HG03521 (cell line): ENCODE measurements around the gene CHGA.
A peak's percentile ranks its signal among the peaks of the same experiment; 100 is the strongest.

ENCODE experiments used
- ATAC-seq: cut with Tn5 transposase; IDR thresholded peaks from one replicate; pipeline ENCODE4 v1.9.1; 2021; ENCODE audit warnings: mild to moderate bottlenecking, moderate library complexity; ENCODE audit not compliant: unreplicated experiment

Gene CHGA

DNA sequence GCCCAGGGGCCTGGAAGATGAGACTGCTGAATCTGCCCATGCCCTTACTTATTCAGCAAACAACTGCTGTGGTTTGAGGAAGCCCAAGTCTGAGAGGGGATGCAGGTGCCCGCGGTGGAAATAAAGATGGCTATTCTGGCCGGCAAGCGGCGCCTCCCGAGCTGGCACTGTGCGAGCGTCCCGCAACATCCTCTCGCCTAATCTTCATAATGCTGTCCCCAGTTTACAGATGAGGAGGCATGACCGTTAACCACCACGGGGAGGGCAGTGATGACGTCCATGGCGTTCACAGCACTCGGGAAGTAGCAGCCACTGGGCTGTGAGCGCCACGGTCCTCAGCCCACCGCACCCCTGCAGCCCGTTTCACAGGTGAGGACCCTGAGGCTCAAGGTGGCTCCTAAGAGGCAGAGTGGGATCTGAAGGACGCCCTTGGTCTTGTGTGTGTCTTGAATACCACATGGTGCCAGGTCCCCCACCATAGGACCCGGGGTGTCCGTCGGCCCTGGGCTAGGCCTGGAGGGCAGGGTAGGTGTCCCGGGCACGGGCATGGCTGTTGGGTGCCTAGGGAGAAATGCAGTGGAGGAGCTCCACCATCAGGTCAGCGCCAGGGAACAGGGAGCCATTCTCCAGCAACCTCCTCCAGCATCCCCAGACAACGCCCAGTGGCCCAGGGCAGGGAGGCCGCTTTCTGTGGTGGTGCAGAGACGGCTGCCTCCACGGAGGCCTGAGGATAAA is 20.2 kb downstream of the CHGA start:
- ATAC-seq: no peak

DNA sequence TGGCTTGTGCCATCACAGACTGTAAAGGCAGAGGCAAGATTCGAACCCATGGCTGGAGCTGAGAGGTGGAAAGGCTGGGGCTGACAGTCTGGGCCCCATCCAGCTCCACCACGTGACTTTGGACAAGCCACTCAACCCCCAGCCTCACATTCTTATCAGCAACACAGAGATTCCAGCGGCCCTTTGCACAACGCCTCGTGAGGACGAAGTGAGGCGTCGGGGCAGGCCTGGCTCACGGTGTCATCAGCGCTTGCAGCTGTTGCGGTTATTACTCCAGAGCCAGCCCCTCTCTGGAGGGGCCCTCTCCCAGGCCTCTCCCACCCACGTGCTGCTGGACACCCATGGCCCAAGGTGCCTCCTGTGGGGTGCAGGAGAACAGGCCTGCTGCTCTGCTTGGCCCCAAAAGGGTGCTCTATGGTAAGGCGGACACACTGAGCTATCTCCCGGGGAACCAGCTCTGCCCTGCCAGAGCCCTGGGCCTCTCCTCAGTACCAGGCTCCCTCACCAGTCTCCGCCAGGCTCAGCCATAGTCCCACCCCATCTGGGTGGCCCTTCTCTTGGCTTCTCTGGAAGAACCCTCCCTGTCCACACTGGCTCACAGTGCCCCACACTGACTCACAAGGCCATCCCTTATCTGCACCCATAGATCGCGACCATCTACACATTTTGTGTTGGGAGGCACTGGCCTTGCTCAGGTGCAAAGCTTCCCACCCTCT is 21.1 kb downstream of the CHGA start:
- ATAC-seq: no peak

DNA sequence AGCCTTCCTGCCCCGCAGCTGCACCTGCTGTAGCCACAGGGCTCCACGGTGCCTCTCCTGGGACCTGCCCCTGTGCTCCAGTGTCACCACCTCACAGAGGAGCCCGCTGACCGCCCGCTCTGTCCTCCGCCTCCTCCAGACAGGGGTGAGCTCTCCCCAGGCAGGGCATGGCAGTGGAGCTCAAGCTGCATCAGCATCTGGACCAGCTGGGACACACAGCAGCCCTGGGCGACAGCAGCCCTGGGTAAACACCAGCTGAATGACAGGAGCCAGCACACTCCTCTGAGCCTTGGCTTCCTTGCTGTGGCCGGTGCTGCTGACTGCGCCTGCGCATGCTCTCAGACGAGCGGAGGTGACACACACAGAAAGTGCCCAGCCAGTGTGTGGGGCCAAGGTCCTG is 22.0 kb downstream of the CHGA start:
- ATAC-seq: no peak

DNA sequence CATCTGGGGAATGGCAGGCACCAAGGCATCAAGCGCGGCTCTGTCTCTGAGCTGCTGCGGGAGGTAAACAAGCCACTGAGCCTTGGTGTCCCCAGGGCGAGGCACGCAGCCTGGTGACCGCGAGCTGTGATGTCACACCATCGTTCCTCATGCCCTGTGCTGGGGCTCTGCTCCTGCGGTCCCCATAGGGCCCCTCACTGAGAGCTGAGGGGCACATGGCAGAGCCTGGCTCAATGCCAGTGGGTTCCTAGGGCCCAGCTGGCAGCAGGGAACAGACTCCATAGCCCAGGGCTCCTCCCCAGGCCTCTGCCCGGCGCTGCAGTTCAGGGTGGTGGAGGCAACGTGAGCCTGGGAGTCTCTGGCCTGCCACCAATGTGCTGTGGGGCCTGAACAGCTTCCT is 22.6 kb downstream of the CHGA start:
- no peak for ATAC-seq

DNA sequence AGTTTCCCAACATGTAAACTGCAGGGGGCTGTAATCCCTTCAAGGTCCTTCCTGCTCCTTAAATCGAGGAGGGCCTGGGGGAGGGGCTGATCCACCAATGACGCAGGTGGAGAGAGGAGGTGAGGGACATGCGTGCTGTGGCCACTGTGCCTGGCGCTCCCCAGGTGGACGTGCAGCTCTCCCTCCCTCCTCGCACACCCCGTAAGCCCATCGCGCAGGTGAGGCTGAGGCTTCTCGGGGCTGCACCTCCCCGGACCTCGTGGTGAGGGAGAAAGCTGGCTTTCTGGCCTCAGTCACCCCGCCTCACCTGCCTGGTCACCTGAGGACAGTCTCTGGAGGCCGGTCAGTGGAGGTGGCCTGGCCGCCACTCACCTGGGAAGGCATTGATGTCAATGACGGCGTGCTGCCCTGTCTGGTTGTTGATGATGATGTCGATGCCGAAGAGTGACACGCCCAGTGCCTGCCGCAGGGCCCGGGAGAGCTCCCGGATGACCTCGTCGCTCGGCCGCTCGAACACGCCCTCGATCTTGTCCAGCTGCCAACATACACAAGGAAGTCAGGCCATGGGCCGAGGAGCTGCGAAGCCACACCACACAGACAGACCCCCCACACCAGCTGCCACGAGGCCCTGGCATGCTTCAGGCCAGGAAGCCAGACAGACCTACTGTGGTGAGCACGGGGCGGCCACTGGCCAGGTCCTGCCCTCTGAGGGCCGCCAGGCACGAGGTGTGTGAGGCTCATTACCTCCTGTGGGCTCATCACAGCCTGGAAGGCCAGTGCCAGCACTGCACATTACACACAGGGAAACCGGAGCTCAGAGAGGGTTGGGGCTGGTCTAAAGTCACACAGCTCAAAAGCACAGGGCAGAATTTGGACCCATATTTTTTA is 23.3 kb downstream of the CHGA start:
- ATAC-seq: no peak

DNA sequence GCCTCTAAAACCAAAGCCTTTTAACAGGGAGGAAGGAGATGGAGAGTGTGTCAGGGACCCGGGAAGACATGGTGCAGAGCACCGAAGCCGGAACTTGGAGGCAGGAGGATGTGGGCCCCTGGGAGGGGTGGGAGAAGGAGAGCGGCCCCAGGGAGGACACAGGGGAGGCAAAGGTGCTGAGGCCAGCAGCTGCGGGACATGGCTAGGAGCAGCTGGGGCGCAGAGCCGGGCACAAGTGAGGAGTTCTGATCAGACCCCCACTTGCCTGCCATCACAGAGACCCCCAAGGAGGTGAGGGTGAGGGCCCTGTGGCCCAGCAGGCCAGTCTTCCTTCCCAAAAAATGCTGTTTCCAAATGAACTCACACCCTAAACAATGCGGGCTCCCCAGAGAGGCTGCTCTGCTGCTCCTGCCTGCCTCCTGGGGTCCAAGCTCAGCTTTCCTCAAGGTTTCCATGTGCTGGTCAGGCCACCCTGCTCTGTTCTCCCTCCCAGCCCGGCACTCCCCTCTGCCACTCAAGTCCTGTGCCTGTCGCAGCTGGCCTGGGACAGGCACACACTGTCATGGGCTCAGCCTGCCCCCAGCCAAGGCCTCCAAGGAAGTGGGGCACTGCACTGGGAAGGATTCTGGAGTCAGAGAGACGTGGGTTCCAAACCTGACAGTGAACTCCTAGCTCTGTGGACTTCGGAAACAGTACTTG is 24.0 kb downstream of the CHGA start:
- ATAC-seq: no peak

DNA sequence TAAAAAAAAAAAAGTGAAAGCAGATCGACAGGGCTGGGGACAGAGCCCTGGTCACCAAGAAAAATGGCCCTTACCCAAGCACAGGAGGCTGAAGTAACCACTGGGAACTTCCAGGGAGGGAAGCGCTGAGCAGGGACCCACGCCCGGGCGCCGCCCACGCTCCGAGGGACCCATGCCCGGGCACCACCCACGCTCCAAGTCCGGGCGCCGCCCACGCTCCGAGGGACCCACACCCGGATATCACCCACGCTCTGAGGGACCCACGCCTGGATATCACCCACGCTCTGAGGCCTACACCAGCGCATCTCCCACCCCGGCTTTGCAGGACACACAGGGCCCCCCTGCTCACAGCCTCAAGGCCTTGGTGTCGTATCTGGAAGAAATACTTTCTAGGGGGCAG is 25.7 kb downstream of the CHGA start:
- ATAC-seq: no peak

DNA sequence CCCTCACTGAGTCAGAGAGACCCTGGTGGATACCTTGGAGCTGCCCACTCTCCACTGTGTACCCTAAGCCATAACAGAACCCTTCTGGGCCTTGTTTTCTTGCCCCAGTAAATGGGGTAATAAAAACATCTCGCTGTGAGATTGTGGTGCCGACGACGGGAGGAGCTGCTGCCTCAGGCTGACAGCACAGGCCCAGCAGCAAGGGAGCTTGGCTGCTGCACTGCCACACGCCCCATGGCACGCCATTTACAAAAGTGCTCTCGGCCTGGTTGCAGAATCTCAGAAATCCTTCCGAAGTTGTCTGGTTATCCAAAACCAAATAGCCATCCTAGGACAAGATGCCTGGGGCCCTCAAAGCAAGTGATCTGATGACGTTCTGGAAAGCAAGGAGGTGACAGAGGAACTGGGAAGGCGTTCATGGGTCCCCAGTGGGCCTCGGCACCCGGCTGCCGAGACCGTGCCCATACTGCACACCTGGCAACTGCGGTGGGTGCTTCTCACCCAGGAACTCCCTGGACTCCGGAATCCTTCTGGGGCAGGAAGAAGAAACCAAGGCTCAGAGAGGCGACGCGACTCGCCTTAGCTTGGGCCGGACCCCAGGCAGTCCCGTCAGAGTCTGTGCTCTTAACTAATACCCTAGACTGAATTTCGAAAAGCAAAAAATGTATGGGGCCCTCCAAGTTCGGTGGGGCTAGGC is 26.7 kb downstream of the CHGA start:
- no peak for ATAC-seq

DNA sequence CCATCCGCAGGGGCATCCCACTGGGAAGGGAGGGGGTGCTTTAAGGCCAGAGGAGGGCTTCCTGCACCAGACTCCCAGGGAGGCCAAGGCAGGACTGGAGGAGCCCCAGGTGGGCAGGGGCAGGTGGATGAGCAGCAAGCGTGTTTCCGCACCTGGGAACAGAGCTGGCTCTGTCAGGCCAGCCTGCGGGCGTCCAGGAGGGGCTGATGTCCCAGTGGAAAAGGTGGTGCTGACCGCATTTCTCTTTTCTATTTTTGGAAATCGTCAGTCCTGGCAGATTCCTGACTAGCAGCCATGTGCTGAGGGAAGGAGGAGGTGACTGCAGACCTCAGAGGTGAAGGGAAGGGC is 27.2 kb downstream of the CHGA start:
- no peak for ATAC-seq

DNA sequence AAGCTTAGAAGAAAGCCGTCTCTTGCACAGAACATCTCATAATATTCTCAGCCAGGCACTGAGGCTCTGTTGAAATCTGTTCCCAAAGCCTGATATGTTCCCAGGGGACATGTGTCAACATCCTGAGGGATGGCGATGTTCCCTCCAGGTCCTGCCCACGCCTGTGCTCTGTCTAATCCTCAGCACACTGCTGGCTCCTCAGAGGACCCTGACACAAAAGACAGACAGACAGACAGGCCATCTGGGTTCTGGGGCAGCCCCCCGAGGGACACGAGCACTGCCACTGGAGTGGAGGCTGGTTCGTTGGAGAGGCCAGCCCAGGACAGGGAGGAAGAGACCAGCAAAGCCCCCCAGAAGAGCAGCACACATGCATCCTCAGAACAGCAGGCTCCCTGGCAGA is 27.8 kb downstream of the CHGA start:
- ATAC-seq: no peak

DNA sequence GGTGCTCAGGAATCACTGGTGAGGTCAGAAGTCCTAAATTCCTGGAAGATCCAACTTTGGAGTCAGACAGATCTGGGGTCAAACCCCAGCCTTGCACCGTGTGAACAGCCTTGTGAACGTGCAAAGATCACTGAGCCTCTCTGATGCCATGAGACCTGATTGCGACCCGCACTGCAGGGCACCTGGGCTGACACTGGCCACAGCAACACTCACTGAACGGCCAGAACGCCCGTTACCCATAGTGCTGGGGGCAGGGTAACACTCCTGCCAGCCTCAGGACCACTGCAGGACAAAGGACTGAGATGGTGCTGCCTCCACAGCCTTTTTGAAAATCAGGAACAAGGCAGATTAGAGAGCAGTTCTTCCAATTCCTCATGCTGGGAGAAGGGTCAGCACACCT is 28.3 kb downstream of the CHGA start:
- no peak for ATAC-seq

DNA sequence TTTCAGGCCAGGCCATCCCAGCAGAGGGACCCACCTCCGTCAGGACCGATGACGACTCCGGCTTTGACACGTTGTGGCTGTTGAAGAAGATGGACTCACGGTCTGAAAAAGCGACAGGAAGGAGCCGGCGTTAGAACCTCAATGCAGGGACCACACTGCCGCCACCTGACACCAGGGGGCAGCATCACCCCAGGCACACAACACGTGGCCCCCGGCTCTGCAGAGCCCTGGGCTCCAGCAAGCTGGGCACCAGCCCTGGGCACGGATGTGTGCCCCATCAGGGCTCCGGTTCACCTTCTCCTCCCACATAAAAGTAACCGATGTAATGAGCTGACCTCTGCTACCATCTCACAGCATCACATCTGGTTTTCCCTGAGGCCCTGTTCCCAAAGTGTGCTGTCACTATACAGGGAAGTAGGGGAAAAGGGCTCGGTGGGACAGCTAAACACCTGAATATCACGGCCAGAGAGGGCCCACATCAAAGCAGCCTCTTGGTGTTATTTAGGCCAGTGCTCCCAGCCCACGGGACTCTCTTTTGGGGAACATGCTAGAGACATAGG is 29.0 kb downstream of the CHGA start:
- ATAC-seq: peak; percentile 65

DNA sequence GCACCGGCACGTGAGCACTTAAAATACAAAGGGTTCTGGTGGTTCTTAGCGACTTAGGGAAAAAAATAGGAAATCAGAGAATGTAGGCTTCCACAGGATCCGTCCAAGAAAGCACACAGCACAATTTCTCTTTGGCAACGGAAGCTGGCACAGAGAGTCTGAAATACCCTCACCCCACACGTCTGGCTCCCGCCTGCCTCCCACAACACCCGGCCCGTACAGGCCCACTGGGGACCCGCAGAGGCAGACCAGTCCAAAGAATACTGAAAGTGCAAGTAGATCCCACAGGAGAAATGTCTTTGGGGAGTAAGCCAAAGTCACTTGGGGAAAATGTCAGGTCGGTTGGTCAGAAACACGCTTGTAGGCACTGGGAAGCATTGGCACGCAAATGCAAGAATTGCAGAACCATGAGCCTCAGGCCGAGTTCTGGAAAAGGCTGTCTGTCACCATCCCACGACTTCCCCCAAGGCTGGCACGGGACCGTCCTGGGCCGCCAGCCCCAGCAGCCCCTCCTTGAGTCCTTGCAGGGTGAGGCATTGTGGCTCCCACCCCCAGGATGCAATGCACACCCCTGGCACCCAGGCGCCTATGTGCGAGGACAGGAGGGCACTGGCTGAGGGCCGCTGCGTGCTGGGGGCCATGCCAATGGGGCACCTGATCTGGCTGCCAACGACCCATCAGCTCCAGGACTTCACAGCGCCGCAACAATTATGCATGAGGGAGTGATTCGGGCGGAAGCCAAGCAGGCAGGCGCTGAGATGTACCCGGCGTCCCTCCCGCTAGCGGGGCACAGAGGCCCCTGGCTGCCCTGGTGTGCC is 29.7 kb downstream of the CHGA start:
- no peak for ATAC-seq

DNA sequence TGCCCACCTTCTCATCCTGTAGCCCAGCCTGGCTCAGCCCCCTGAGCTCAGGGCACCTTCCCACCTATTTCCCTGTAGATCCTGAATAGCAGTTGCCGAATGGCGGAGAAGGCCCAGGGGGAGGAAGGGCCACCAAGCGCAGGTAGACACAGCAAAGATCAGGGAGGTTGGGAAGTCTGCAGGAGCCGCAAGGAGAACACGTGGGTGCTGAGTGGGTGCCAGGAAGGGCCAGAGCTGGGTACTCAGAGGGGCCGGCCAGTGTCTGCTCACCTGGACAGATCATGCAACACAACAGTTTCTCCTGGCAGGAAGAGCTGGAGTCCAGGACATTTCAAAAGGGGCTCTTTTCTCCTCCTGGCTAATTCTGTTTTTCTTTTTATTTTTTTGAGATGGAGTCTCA is 30.6 kb downstream of the CHGA start:
- no peak for ATAC-seq

DNA sequence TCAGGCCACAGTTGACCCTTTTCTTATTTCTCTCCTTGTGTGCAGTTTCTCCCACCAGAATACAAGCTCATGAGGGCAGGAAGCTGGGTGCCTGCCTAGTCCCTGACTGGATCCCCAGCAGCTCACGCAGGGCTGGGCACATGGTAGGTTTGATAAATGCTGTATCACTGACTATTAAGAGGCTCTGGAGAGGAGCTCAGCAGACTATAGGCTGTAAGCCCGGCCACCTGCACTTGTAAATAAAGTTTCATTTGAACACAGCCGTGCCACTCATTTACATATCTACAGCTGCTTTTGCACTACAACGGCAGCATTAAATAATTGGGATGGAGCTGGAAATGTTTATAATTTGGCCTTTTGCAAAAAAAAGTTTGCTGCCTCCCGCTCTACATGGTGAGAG is 32.0 kb downstream of the CHGA start:
- ATAC-seq: no peak

DNA sequence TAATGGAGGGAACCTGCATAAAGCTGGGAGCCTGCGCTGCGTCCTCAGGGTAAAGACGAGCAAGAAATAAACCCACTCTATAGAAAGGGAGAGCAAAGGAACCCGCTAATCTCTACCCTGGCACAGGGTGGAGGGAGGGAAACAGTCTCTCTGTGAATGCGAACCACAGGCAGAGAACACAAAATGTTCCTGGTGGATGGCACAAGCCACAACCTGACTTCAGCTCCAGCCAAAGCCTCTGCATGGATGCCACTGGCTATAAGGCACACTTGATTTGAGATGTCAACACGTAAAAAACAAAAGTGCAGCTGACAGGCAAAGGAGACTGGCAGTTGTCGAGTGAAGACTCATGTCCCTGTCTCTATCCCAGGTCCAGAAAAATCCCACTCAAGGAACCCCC is 32.4 kb downstream of the CHGA start:
- ATAC-seq: no peak

DNA sequence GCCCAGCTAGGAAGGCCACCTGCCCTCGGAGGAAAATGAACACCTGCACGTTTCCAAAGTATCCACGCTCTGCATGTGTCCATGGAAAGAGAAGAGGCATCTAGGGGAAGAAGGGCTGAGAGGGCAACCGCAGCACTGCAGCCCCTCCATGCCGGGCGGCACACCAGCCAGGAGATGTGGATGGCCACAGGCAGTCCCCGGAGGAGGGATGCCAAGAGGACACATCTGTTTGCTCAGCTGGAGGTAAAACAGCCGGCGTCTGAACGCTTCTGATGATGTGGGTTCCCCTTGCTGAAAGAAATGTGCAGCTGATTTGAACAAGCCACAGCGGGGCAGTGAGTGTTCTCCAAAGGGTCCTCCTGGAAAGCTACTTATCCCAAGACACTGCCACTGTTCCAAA is 34.0 kb downstream of the CHGA start:
- ATAC-seq: no peak

DNA sequence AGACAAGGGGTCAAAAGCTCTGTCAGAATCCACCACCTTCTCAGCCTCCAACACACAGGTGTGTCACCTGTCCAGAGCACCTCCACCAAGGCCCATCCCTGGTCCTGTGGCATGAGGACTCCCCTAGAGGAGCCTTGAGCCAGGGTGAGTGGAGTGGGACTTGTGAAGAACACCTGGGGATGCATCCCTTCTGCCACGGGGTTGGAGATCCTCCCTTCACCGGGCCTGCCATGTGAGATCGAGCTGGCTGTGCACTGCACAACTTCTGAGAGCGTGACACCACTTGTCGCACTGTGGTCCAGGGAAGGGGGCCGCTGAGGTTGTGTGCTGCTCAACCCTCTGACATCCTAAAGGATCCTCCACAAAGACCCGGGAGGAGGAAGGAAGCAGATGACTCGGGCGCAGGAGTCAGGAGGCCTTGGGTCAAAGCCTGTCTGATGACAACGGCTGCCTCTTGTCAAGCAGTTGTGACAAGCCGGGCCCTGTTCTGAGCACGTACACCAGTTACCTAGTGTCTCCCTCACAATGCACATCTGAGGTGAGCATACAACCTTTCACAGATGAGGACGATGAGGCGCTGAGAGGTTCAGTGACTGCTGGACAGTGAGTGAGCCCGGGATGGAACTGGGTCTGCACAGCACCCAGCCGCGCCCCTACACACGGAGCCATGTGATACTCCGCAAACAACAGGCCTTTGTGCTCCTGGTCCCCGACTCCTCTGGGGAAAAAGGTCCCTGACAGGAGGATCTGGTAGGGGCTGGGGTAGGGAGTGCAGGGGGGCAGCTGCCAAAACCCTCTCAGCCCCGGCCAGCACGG is 35.6 kb downstream of the CHGA start:
- ATAC-seq: no peak

DNA sequence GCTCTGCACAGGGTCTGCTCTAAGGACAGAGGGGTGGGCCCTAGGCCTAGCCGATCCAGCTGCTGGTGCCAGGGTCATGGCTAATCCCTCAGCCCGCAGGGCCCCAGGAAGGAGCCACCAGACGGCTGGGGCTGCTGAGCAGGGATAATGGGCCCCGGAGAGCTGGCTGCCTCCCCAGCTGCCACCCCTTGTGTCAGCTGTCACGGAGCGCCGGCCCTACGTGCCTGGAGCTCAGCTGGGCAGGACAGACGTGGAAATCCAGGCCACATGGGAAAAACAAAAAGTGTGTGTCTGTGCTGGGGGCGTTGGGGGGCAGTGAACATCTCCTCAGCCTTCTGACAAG is 36.2 kb downstream of the CHGA start:
- no peak for ATAC-seq
